PC-9 (cell line): ENCODE data around the gene SNRNP70.

ENCODE experiments used
- CTCF ChIP-seq: fragments of 200-600 bp; sonication (generic); conservative IDR thresholded peaks from 2 replicates; pipeline ENCODE4 v1.6.1; 2017; ENCODE audit warnings: mixed run types, antibody characterized with exemption, mild to moderate bottlenecking, moderate library complexity
- EZH2 ChIP-seq: fragments of 200-600 bp; sonication (generic); IDR thresholded peaks from 2 replicates; pipeline ENCODE4 v1.8.0; 2017; ENCODE audit warnings: antibody characterized with exemption, low read depth

GRCh38 chr19:49057636-49058234 lies 27.5 kb upstream of the SNRNP70 start, which contains the start of gene CGB7:
- no peak for TF ChIP-seq CTCF
- TF ChIP-seq EZH2, result no peak
